H9 (cell line): ENCODE data around the gene MAPK4. TPM values are rescaled to one million over a fixed set of nuclear protein-coding genes. Genes with fewer than 3 reads are reported as not detected.

Experiments
- DNase-seq: peaks from one replicate; pipeline ENCODE4 v3.0.0-alpha.2; 2017
- H2AFZ ChIP-seq: one replicate; pipeline ENCODE4 v1.6.1; 2013; ENCODE audit warnings: mild to moderate bottlenecking, low read length, control low read depth, moderate library complexity
- H2AK5ac ChIP-seq: 2 replicates; pipeline ENCODE4 v1.6.1; 2013; ENCODE audit warnings: low read length, control low read depth, mixed read lengths; ENCODE audit not compliant: insufficient read length
- H2BK120ac ChIP-seq: one replicate; pipeline ENCODE4 v1.6.1; 2013; ENCODE audit warnings: low read depth, mild to moderate bottlenecking, low read length, control low read depth, inconsistent platforms; ENCODE audit not compliant: poor library complexity, severe bottlenecking
- H2BK12ac ChIP-seq: 2 replicates; pipeline ENCODE4 v1.6.1; 2013; ENCODE audit warnings: low read length, control low read depth, mixed read lengths, low read depth; ENCODE audit not compliant: insufficient read length
- H2BK15ac ChIP-seq: 2 replicates; pipeline ENCODE4 v1.6.1; 2013; ENCODE audit warnings: low read depth, low read length, control low read depth
- H2BK20ac ChIP-seq: one replicate; pipeline ENCODE4 v1.6.1; 2013; ENCODE audit warnings: low read depth, mild to moderate bottlenecking, low read length, control low read depth, inconsistent platforms; ENCODE audit not compliant: poor library complexity, severe bottlenecking
- H2BK5ac ChIP-seq: 2 replicates; pipeline ENCODE4 v1.6.1; 2013; ENCODE audit warnings: low read length, control low read depth, mixed read lengths; ENCODE audit not compliant: insufficient read length
- H3K14ac ChIP-seq: 2 replicates; pipeline ENCODE4 v1.6.1; 2013; ENCODE audit warnings: low read length, control low read depth; ENCODE audit not compliant: insufficient read depth
- H3K18ac ChIP-seq: 2 replicates; pipeline ENCODE4 v1.6.1; 2013; ENCODE audit warnings: low read depth, mild to moderate bottlenecking, mixed read lengths, low read length, control low read depth; ENCODE audit not compliant: insufficient read length
- H3K23ac ChIP-seq: 2 replicates; pipeline ENCODE4 v1.6.1; 2013; ENCODE audit warnings: low read length, control low read depth, mixed read lengths, low read depth; ENCODE audit not compliant: insufficient read length
- H3K23me2 ChIP-seq: 2 replicates; pipeline ENCODE4 v1.6.1; 2013; ENCODE audit warnings: low read depth, mild to moderate bottlenecking, mixed read lengths, low read length, control low read depth; ENCODE audit not compliant: insufficient read length, poor library complexity, severe bottlenecking
- H3K27ac ChIP-seq: 2 replicates; pipeline ENCODE4 v1.5.1; 2013; ENCODE audit warnings: low read length, control low read depth, mixed read lengths, low read depth; ENCODE audit not compliant: insufficient read length
- H3K27me3 ChIP-seq: 2 replicates; pipeline ENCODE4 v1.6.1; 2013; ENCODE audit warnings: low read length, control low read depth, inconsistent platforms; ENCODE audit not compliant: insufficient read depth
- H3K4ac ChIP-seq: 2 replicates; pipeline ENCODE4 v1.6.1; 2013; ENCODE audit warnings: low read depth, mild to moderate bottlenecking, control low read depth, inconsistent platforms, low read length, moderate library complexity
- H3K4me1 ChIP-seq: 2 replicates; pipeline ENCODE4 v1.6.1; 2013; ENCODE audit warnings: low read length, control low read depth, inconsistent platforms; ENCODE audit not compliant: insufficient read depth
- H3K4me2 ChIP-seq: 2 replicates; pipeline ENCODE4 v1.6.1; 2013; ENCODE audit warnings: low read length, control low read depth, mixed read lengths; ENCODE audit not compliant: insufficient read length, insufficient read depth
- H3K56ac ChIP-seq: 2 replicates; pipeline ENCODE4 v1.6.1; 2013; ENCODE audit warnings: low read depth, mild to moderate bottlenecking, mixed read lengths, low read length, control low read depth; ENCODE audit not compliant: insufficient read length
- H3K79me1 ChIP-seq: 2 replicates; pipeline ENCODE4 v1.6.1; 2013; ENCODE audit warnings: low read depth, mild to moderate bottlenecking, moderate library complexity, low read length, control low read depth, inconsistent platforms; ENCODE audit not compliant: insufficient read depth, poor library complexity, severe bottlenecking
- H3K79me2 ChIP-seq: 2 replicates; pipeline ENCODE4 v1.6.1; 2013; ENCODE audit warnings: low read length, control low read depth, inconsistent platforms; ENCODE audit not compliant: insufficient read depth
- H3K9ac ChIP-seq: 2 replicates; pipeline ENCODE4 v1.6.1; 2013; ENCODE audit warnings: low read length, control low read depth, mixed read lengths; ENCODE audit not compliant: insufficient read length; ENCODE audit errors: extremely low read depth
- H3K9me3 ChIP-seq: one replicate; pipeline ENCODE4 v1.6.1; 2013; ENCODE audit warnings: low read depth, low read length, inconsistent platforms; ENCODE audit not compliant: control insufficient read depth
- H3T11ph ChIP-seq: one replicate; pipeline ENCODE4 v1.6.1; 2013; ENCODE audit warnings: mild to moderate bottlenecking, low read length, control low read depth, inconsistent platforms
- H4K20me1 ChIP-seq: one replicate; pipeline ENCODE4 v1.6.1; 2013; ENCODE audit not compliant: control insufficient read depth, insufficient read length, insufficient read depth
- H4K5ac ChIP-seq: 2 replicates; pipeline ENCODE4 v1.6.1; 2013; ENCODE audit warnings: low read depth, mild to moderate bottlenecking, mixed read lengths, low read length, control low read depth; ENCODE audit not compliant: insufficient read length
- H4K8ac ChIP-seq: replicated peaks from 2 replicates; pipeline ENCODE4 v1.6.1; 2013; ENCODE audit warnings: low read length, control low read depth, mixed read lengths, low read depth; ENCODE audit not compliant: insufficient read length
- H4K91ac ChIP-seq: 2 replicates; pipeline ENCODE4 v1.6.1; 2013; ENCODE audit warnings: low read depth, mild to moderate bottlenecking, moderate library complexity, mixed read lengths, low read length, control low read depth; ENCODE audit not compliant: insufficient read length
- H3K27ac Mint-ChIP-seq, 3 experiments: 2 replicates in 2 of 3; 3 replicates in 1 of 3; pipeline ENCODE4 v1.8.0; 2020 to 2021; ENCODE audit warnings: mixed read lengths in 3 of 3, mild to moderate bottlenecking in 1 of 3, moderate library complexity in 1 of 3
- H3K27me3 Mint-ChIP-seq: 2 replicates; pipeline ENCODE4 v1.8.0; 2021; ENCODE audit warnings: low read depth, mild to moderate bottlenecking, moderate library complexity, mixed read lengths
- H3K36me3 Mint-ChIP-seq, 3 experiments: 2 replicates in 2 of 3; 3 replicates in 1 of 3; pipeline ENCODE4 v1.8.0; 2020 to 2021; ENCODE audit warnings: low read depth in 3 of 3, mixed read lengths in 3 of 3; ENCODE audit not compliant: insufficient read depth in 1 of 3
- H3K4me1 Mint-ChIP-seq, 2 experiments: 2 replicates each; pipeline ENCODE4 v1.8.0; 2020; ENCODE audit warnings: mixed read lengths in 2 of 2
- H3K4me3 Mint-ChIP-seq, 2 experiments: 2 replicates in 1 of 2; 3 replicates in 1 of 2; pipeline ENCODE4 v1.8.0; 2020 to 2021; ENCODE audit warnings: mild to moderate bottlenecking in 2 of 2, mixed read lengths in 2 of 2, moderate library complexity in 1 of 2
- H3K9me3 Mint-ChIP-seq, 2 experiments: 2 replicates in 1 of 2; 3 replicates in 1 of 2; pipeline ENCODE4 v1.8.0; 2020; ENCODE audit warnings: mild to moderate bottlenecking in 2 of 2, mixed read lengths in 2 of 2, moderate library complexity in 1 of 2
- CTCF ChIP-seq: fragments of 200-600 bp; sonication (generic); conservative IDR thresholded peaks from 3 replicates; pipeline ENCODE4 v1.8.0; 2021; ENCODE audit warnings: antibody characterized with exemption, mild to moderate bottlenecking
- WGBS: extraction: QIAGEN DNeasy Blood & Tissue Kit; methylation state at CpG from one replicate; pipeline ENCODE4 v1.1.7; 2013; ENCODE audit warnings: missing lambda C conversion rate, low lambda C conversion rate, mixed read lengths; ENCODE audit not compliant: insufficient read length; ENCODE audit errors: extremely low coverage; 5-methylcytosine and 5-hydroxymethylcytosine counted together
- total RNA-seq: library from RNA; stranded (reverse); gene quantifications from 2 replicates; pipeline ENCODE4 v1.2.1, GENCODE V29; 2021

Gene MAPK4
- total RNA-seq, 1 experiment from 2014 or later = 1.6 TPM

- Histone ChIP-seq H4K91ac (no peak overlapping the region), H3K4me1 (peaks cover 8% of the 10 kb centered on the region; the same call in 1 of the 2 replicates)
- WGBS = no CpG with 5 or more reads among the region's 4 CpGs
Measured at GRCh38 chr18:50744253-50744652, 184.4 kb downstream of the MAPK4 start.

More at GRCh38 chr18:50744253-50744652, 184.4 kb downstream of the MAPK4 start:
- Histone ChIP-seq H4K20me1 (no peaks in the 10 kb centered on the region), H2BK12ac (no peak overlapping the region), H2AK5ac (no peak overlapping the region), H2BK5ac (no peak overlapping the region), H3K9ac (no peak overlapping the region), H3K18ac (no peak overlapping the region), H4K5ac (no peak overlapping the region), H3K9me3 (no peaks in the 10 kb centered on the region), H2AFZ (no peak overlapping the region), H3K27me3 (no peaks in the 10 kb centered on the region), H3K23ac (no peak overlapping the region), H3T11ph (no peak overlapping the region), H3K79me1 (no peaks in the 10 kb centered on the region), H2BK120ac (no peak overlapping the region), H3K4ac (no peak overlapping the region), H4K8ac (no peak overlapping the region), H3K79me2 (no peaks in the 10 kb centered on the region), H3K27ac (no peak overlapping the region), H2BK15ac (no peak overlapping the region), H3K14ac (no peak overlapping the region), H3K4me2 (no peak overlapping the region), H3K23me2 (no peaks in the 10 kb centered on the region), H3K56ac (no peak overlapping the region), H2BK20ac (no peak overlapping the region)
- Mint-ChIP-seq H3K4me3 (no peak overlapping the region), H3K4me1 (peaks cover 17 to 18% of the 10 kb centered on the region in 2 experiments), H3K27me3 (peaks cover 4% of the 10 kb centered on the region), H3K36me3 (peaks cover 5 to 7% (median 5%) of the 10 kb centered on the region in 3 experiments; a peak in 4 of 7 replicates), H3K9me3 (peaks cover 3 to 6% of the 10 kb centered on the region in 2 experiments; a peak in 4 of 5 replicates), H3K27ac (no peak overlapping the region)
- TF ChIP-seq CTCF = no peak
- DNase-seq = no peak
